T-helper 1 cell (primary cell): ENCODE results near the gene MOB3A.
"Not testable (repeated sequence)": the region's sequence is repeated elsewhere in the genome, so short reads cannot be mapped to it uniquely, and the experiment has no call there.

Experiments
- DNase-seq, 5 donors: peaks; one replicate each; pipeline ENCODE4 v3.0.0-alpha.2; 2012 to 2020

MOB3A gene

GRCh38 chr19:2045501-2046045 is 50.6 kb downstream of the MOB3A start:
- DNase-seq: no peak

GRCh38 chr19:2044709-2045500 is 51.2 kb downstream of the MOB3A start:
- no peak for DNase-seq

- DNase-seq: no peak
Measured at GRCh38 chr19:2043961-2044708, 52.0 kb downstream of the MOB3A start.

GRCh38 chr19:2043251-2043641 is 52.9 kb downstream of the MOB3A start:
- no peak for DNase-seq

- no peak for DNase-seq
Measured at GRCh38 chr19:2042485-2043250, 53.5 kb downstream of the MOB3A start.

- DNase-seq: peak; percentile 98 to 100 (median 100)
Measured at GRCh38 chr19:2041683-2042484, 54.2 kb downstream of the MOB3A start.

- no peak for DNase-seq
Measured at GRCh38 chr19:2041433-2041682, 54.8 kb downstream of the MOB3A start.

GRCh38 chr19:2040647-2041432 is 55.3 kb downstream of the MOB3A start:
- DNase-seq: no peak

GRCh38 chr19:2039959-2040646 is 56.0 kb downstream of the MOB3A start:
- no peak for DNase-seq

- no peak for DNase-seq
Measured at GRCh38 chr19:2039089-2039958, 56.8 kb downstream of the MOB3A start.

GRCh38 chr19:2038284-2039088 is 57.6 kb downstream of the MOB3A start:
- no peak for DNase-seq

- no peak for DNase-seq
Measured at GRCh38 chr19:2037651-2038255, 58.4 kb downstream of the MOB3A start.

GRCh38 chr19:2036424-2036823 is 59.7 kb downstream of the MOB3A start:
- peak in 1 of 5 donors; percentile 0 for DNase-seq

GRCh38 chr19:2035590-2035991 is 60.5 kb downstream of the MOB3A start:
- DNase-seq: peak in 1 of 5 donors; percentile 1

GRCh38 chr19:2034729-2035589 is 61.2 kb downstream of the MOB3A start:
- peak; percentile 50 to 66 (median 64) for DNase-seq

- DNase-seq: not testable (repeated sequence)
Measured at GRCh38 chr19:2034253-2034652, 61.9 kb downstream of the MOB3A start.

GRCh38 chr19:2033825-2034159 is 62.3 kb downstream of the MOB3A start:
- no peak for DNase-seq
